Neural progenitor cell (in vitro differentiated cells): ENCODE measurements around the gene NDUFAF5. TPM values are rescaled to one million over a fixed set of nuclear protein-coding genes. Genes with fewer than 3 reads are reported as not detected.
A peak's percentile ranks its signal among the peaks of the same experiment; 100 is the strongest.

Experiments used
- DNase-seq: peaks from one replicate; pipeline ENCODE4 v3.0.0-alpha.2; 2016; ENCODE audit warnings: low spot score
- H2AFZ ChIP-seq: fragments of 200-600 bp; sonication (generic); replicated peaks from 2 replicates; pipeline ENCODE4 v1.6.1; 2016; ENCODE audit warnings: antibody characterized with exemption
- H3F3A ChIP-seq: fragments of 200-600 bp; sonication (generic); 2 replicates; pipeline ENCODE4 v1.6.1; 2016; ENCODE audit warnings: antibody characterized with exemption, low read depth
- H3K27ac ChIP-seq: fragments of 200-600 bp; sonication (generic); 2 replicates; pipeline ENCODE4 v1.5.1; 2016; ENCODE audit warnings: mild to moderate bottlenecking
- H3K27me3 ChIP-seq: fragments of 200-600 bp; sonication (generic); 2 replicates; pipeline ENCODE4 v1.6.1; 2016; ENCODE audit warnings: mild to moderate bottlenecking, moderate library complexity
- H3K36me3 ChIP-seq: fragments of 200-600 bp; sonication (generic); 2 replicates; pipeline ENCODE4 v1.5.1; 2016
- H3K4me1 ChIP-seq: fragments of 200-600 bp; sonication (generic); 2 replicates; pipeline ENCODE4 v1.6.1; 2016; ENCODE audit warnings: mixed run types
- H3K4me2 ChIP-seq: fragments of 200-600 bp; sonication (generic); 2 replicates; pipeline ENCODE4 v1.6.1; 2016
- H3K4me3 ChIP-seq: fragments of 200-600 bp; sonication (generic); 2 replicates; pipeline ENCODE4 v1.5.1; 2016
- H3K79me2 ChIP-seq: fragments of 200-600 bp; sonication (generic); 2 replicates; pipeline ENCODE4 v1.6.1; 2016; ENCODE audit warnings: low read depth
- H3K9ac ChIP-seq: fragments of 200-600 bp; sonication (generic); 2 replicates; pipeline ENCODE4 v1.6.1; 2016
- H3K9me3 ChIP-seq: fragments of 200-600 bp; sonication (generic); 2 replicates; pipeline ENCODE4 v1.5.1; 2016; ENCODE audit warnings: low read depth
- H4K20me1 ChIP-seq: fragments of 200-600 bp; sonication (generic); 2 replicates; pipeline ENCODE4 v1.6.1; 2016; ENCODE audit warnings: low read depth
- H3K27ac Mint-ChIP-seq: 3 replicates; pipeline ENCODE4 v1.8.0; 2021; ENCODE audit warnings: mixed read lengths
- H3K27me3 Mint-ChIP-seq: 2 replicates; pipeline ENCODE4 v1.8.0; 2022; ENCODE audit warnings: low read depth, mild to moderate bottlenecking, inconsistent platforms, moderate library complexity, mixed read lengths; ENCODE audit not compliant: insufficient read depth
- H3K36me3 Mint-ChIP-seq: 3 replicates; pipeline ENCODE4 v1.8.0; 2021; ENCODE audit warnings: mixed read lengths
- H3K4me1 Mint-ChIP-seq: 3 replicates; pipeline ENCODE4 v1.8.0; 2021; ENCODE audit warnings: mixed read lengths
- H3K4me3 Mint-ChIP-seq: 3 replicates; pipeline ENCODE4 v1.8.0; 2021; ENCODE audit warnings: mild to moderate bottlenecking, moderate library complexity, mixed read lengths
- H3K9me3 Mint-ChIP-seq: 3 replicates; pipeline ENCODE4 v1.8.0; 2020; ENCODE audit warnings: mixed read lengths
- EZH2 ChIP-seq: fragments of 200-600 bp; sonication (generic); IDR thresholded peaks from 2 replicates; pipeline ENCODE4 v1.6.1; 2017; ENCODE audit warnings: antibody characterized with exemption, mild to moderate bottlenecking, moderate library complexity
- EZH2phosphoT487 ChIP-seq: fragments of 200-600 bp; sonication (generic); IDR thresholded peaks from 2 replicates; pipeline ENCODE4 v1.6.1; 2017; ENCODE audit warnings: antibody characterized with exemption
- total RNA-seq: library from RNA; depleted of rRNA; stranded (reverse); fragments of >200 nt; gene quantifications from 2 replicates; pipeline ENCODE4 v1.2.3, GENCODE V29; 2015; ENCODE audit warnings: low replicate concordance
- TF ChIP-seq, protein P1 (sequence below): fragments of 200-600 bp; sonication (generic); IDR thresholded peaks from 2 replicates; pipeline ENCODE4 v1.5.1; 2017; ENCODE audit warnings: antibody characterized with exemption, mild to moderate bottlenecking

The NDUFAF5 gene
- total RNA-seq, 1 donor from 2014 or later, result 16.9 TPM

DNA sequence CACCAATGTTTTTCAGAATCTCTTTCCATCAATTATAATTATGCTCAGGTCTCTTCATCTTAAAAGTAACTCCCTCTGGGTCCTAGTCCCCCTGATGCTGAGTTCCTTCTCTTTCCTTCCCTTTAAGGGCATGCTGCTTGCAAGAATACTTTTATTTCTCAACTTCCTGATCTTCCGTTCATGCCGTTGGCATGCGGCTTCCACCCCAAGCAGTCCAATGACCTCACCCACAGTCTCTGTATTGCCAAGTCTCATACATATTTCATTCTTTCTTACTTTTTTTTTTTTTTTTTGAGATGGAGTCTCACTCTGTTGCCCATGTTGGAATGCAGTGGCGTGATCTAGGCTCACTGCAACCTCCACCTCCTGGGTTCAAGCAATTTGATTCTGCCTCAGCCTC is 83.5 kb downstream of the NDUFAF5 start:
- no peaks in the 10 kb centered on the region for H3K36me3 ChIP-seq
- Mint-ChIP-seq H3K27ac (no peak overlapping the region), H3K9me3 (no peaks in the 10 kb centered on the region), H3K4me1 (peaks cover 19% of the 10 kb centered on the region), H3K36me3 (no peaks in the 10 kb centered on the region), H3K4me3 (no peak overlapping the region), H3K27me3 (peaks cover 5% of the 10 kb centered on the region)
- H2AFZ ChIP-seq, result no peak overlapping the region
- H3K79me2 ChIP-seq, result no peaks in the 10 kb centered on the region
- no peak overlapping the region for H3K4me3 ChIP-seq
- DNase-seq, result no peak
- H3K9me3 ChIP-seq, result no peaks in the 10 kb centered on the region
- H4K20me1 ChIP-seq, result no peaks in the 10 kb centered on the region
- H3K27me3 ChIP-seq, result no peaks in the 10 kb centered on the region
- H3K27ac ChIP-seq, result no peak overlapping the region
- peaks cover 5% of the 10 kb centered on the region for H3K4me1 ChIP-seq
- TF ChIP-seq EZH2phosphoT487, result no peak
- TF ChIP-seq, protein P1, sequence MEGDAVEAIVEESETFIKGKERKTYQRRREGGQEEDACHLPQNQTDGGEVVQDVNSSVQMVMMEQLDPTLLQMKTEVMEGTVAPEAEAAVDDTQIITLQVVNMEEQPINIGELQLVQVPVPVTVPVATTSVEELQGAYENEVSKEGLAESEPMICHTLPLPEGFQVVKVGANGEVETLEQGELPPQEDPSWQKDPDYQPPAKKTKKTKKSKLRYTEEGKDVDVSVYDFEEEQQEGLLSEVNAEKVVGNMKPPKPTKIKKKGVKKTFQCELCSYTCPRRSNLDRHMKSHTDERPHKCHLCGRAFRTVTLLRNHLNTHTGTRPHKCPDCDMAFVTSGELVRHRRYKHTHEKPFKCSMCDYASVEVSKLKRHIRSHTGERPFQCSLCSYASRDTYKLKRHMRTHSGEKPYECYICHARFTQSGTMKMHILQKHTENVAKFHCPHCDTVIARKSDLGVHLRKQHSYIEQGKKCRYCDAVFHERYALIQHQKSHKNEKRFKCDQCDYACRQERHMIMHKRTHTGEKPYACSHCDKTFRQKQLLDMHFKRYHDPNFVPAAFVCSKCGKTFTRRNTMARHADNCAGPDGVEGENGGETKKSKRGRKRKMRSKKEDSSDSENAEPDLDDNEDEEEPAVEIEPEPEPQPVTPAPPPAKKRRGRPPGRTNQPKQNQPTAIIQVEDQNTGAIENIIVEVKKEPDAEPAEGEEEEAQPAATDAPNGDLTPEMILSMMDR, result no peak
- TF ChIP-seq EZH2, result no peak
- no peak overlapping the region for H3K4me2 ChIP-seq
- no peak overlapping the region for H3K9ac ChIP-seq
- H3F3A ChIP-seq, result no peaks in the 10 kb centered on the region

DNA sequence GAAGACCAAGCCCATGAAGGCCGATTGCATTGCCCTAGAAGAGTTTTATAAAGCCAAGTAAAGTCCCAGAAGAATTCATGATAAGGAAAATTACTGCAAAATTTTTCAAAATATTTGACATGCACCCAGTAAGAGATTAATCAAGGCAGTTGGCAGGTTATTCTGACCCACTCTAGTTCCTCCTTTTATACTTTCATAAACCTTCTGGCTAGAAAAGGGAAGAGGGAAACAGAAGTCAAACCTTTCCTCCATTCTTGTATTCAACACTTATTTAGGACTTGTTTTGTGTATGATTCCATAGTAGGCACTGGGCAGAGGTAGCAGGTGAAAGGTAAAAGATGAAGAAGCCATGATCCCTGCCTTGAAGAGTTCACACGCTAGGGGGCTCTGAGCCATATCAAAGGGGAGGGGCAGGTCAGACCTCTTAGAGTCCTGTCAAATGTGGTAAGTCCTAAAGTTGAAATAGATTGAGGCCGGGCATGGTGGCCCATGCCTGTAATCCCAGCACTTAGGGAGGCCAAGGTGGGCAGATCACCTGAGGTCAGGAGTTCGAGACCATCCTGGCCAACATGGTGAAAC is 85.4 kb downstream of the NDUFAF5 start:
- peaks cover 17% of the 10 kb centered on the region for H3F3A ChIP-seq
- H3K9me3 ChIP-seq, result no peaks in the 10 kb centered on the region
- H4K20me1 ChIP-seq, result no peaks in the 10 kb centered on the region
- H2AFZ ChIP-seq, result no peak overlapping the region
- H3K36me3 Mint-ChIP-seq, result no peaks in the 10 kb centered on the region
- H3K27me3 ChIP-seq, result no peaks in the 10 kb centered on the region
- H3K4me1 Mint-ChIP-seq, result peaks cover 25% of the 10 kb centered on the region
- no peak overlapping the region for H3K4me3 ChIP-seq
- H3K27ac ChIP-seq, result no peak overlapping the region
- no peaks in the 10 kb centered on the region for H3K9me3 Mint-ChIP-seq
- H3K4me3 Mint-ChIP-seq, result no peak overlapping the region
- H3K36me3 ChIP-seq, result no peaks in the 10 kb centered on the region
- H3K27ac Mint-ChIP-seq, result no peak overlapping the region
- TF ChIP-seq EZH2 (no peak), EZH2phosphoT487 (no peak)
- TF ChIP-seq, protein P1, result peak; percentile 28
- H3K4me1 ChIP-seq, result peaks cover 20% of the 10 kb centered on the region
- no peak for DNase-seq
- peaks cover 5% of the 10 kb centered on the region for H3K27me3 Mint-ChIP-seq
- no peaks in the 10 kb centered on the region for H3K79me2 ChIP-seq
- H3K4me2 ChIP-seq, result no peak overlapping the region
- H3K9ac ChIP-seq, result no peak overlapping the region

Other genes with a start within 250 kb of the NDUFAF5 start
- 8.0 and 9.6 TPM in 2 replicates for gene TASP1, start 146.1 kb upstream of the NDUFAF5 start, total RNA-seq
- gene ESF1, start 109 bp upstream of the NDUFAF5 start, total RNA-seq, result 14.8 and 29.1 TPM in 2 replicates
- 0.77 and 2.5 TPM in 2 replicates for gene SEL1L2, start 205.6 kb downstream of the NDUFAF5 start, total RNA-seq
- gene MACROD2, start 210.5 kb downstream of the NDUFAF5 start, total RNA-seq, result 11.9 and 12.1 TPM in 2 replicates